HCT116 (cell line): ENCODE data around the gene CLTA. TPM values are rescaled to one million over a fixed set of nuclear protein-coding genes. Genes with fewer than 3 reads are reported as not detected.

ENCODE experiments used
- ATAC-seq: fragments of 200-7000 bp; cut with Tn5 transposase; 2 replicates; pipeline ENCODE4 v1.9.1; 2020; ENCODE audit warnings: mild to moderate bottlenecking, moderate library complexity
- BruUV-seq: library from RNA; stranded (reverse); fragments of 400-500 nt; replicated peaks from 2 replicates; lab custom pipeline; 2021; lab: Mats Ljungman, UMichigan
- CTCF ChIA-PET: fragments of 300-600 bp; sonication (Branson Sonifier 250); formaldehyde crosslinking; loops from one replicate; lab custom pipeline; 2021; ENCODE audit warnings: antibody characterized with exemption; lab: Charles Lee
- POLR2A ChIA-PET: fragments of 300-600, 350-600 bp; sonication (Branson Sonifier 250); formaldehyde crosslinking; loops from one replicate; lab custom pipeline; 2021; ENCODE audit warnings: antibody characterized with exemption; lab: Charles Lee
- RAD21 ChIA-PET, 2 experiments: fragments of 300-600 bp; sonication (Branson Sonifier 250); formaldehyde crosslinking; loops; one replicate each; lab custom pipeline; 2023; ENCODE audit warnings: low total read pairs in 2 of 2; ENCODE audit not compliant: uncharacterized antibody in 2 of 2, unreplicated experiment in 2 of 2, low non-redundant PET in 1 of 2; lab: Charles Lee
- DNase-seq: peaks from one replicate; pipeline ENCODE4 v3.0.0-alpha.2; 2010; ENCODE audit warnings: low read depth, low spot score
- H2AFZ ChIP-seq: fragments of 200-600 bp; shearing (Covaris generic), sonication (generic); 2 replicates; pipeline ENCODE4 v1.6.1; 2017; ENCODE audit warnings: low read depth, mixed run types, mixed read lengths, antibody characterized with exemption, low read length; ENCODE audit not compliant: poor library complexity, severe bottlenecking
- H3K27ac ChIP-seq: 2 replicates; pipeline ENCODE4 v1.5.1; 2012; ENCODE audit warnings: low read depth, low read length
- H3K27me3 ChIP-seq: fragments of 200-600 bp; sonication (generic); 2 replicates; pipeline ENCODE4 v1.6.1; 2016; ENCODE audit warnings: mixed run types, low read length, mixed read lengths; ENCODE audit not compliant: insufficient read depth
- H3K36me3 ChIP-seq, 2 experiments: fragments of 200-500 bp in 1 of 2; fragments of 200-600 bp in 1 of 2; sonication (Bioruptor generic) in 1 of 2; sonication (generic) in 1 of 2; 2 replicates each; pipeline versions ENCODE4 v1.5.1 to v1.6.1; 2014 to 2016; ENCODE audit warnings: low read length in 2 of 2, inconsistent platforms in 1 of 2, mixed read lengths in 1 of 2, mixed run types in 1 of 2; ENCODE audit not compliant: insufficient read depth in 2 of 2, control insufficient read depth in 1 of 2
- H3K4me1 ChIP-seq, 2 experiments: fragments of 200-600 bp in 1 of 2; sonication (generic) in 1 of 2; 2 replicates each; pipeline versions ENCODE4 v1.5.1 to v1.6.1; 2012 to 2017; ENCODE audit warnings: low read length in 2 of 2, inconsistent platforms in 1 of 2, mild to moderate bottlenecking in 1 of 2, mixed read lengths in 1 of 2, mixed run types in 1 of 2, moderate library complexity in 1 of 2; ENCODE audit not compliant: insufficient read depth in 2 of 2, control insufficient read depth in 1 of 2
- H3K4me2 ChIP-seq: fragments of 200-600 bp; sonication (generic); 2 replicates; pipeline ENCODE4 v1.6.1; 2017; ENCODE audit warnings: mixed run types, low read length, mixed read lengths
- H3K4me3 ChIP-seq, 2 experiments: fragments of 200-600 bp in 1 of 2; sonication (generic) in 1 of 2; replicated peaks in 1 of 2; 2 replicates each; pipeline ENCODE4 v1.5.1; 2011 to 2016; ENCODE audit warnings: low read length in 2 of 2, control low read depth in 1 of 2, low read depth in 1 of 2, mild to moderate bottlenecking in 1 of 2, mixed read lengths in 1 of 2, mixed run types in 1 of 2
- H3K79me2 ChIP-seq: fragments of 200-600 bp; sonication (generic); 2 replicates; pipeline ENCODE4 v1.6.1; 2017; ENCODE audit warnings: mild to moderate bottlenecking, mixed run types, low read length, moderate library complexity, mixed read lengths; ENCODE audit not compliant: insufficient read depth
- H3K9ac ChIP-seq: fragments of 200-600 bp; sonication (generic); 2 replicates; pipeline ENCODE4 v1.6.1; 2016; ENCODE audit warnings: low read length, mixed read lengths
- H3K9me2 ChIP-seq: fragments of 200-600 bp; sonication (generic), shearing (Covaris generic); 2 replicates; pipeline ENCODE4 v1.6.1; 2017; ENCODE audit warnings: mixed run types, mild to moderate bottlenecking, moderate library complexity; ENCODE audit not compliant: insufficient read depth
- H3K9me3 ChIP-seq, 2 experiments: fragments of 200-500 bp in 1 of 2; fragments of 200-600 bp in 1 of 2; sonication (Bioruptor generic) in 1 of 2; sonication (generic) in 1 of 2; 2 replicates each; pipeline ENCODE4 v1.6.1; 2014 to 2017; ENCODE audit warnings: low read length in 2 of 2, mixed read lengths in 2 of 2, inconsistent platforms in 1 of 2, low read depth in 1 of 2, mild to moderate bottlenecking in 1 of 2, mixed run types in 1 of 2, moderate library complexity in 1 of 2; ENCODE audit not compliant: control insufficient read depth in 1 of 2, insufficient read depth in 1 of 2
- H4K20me1 ChIP-seq: fragments of 200-600 bp; sonication (generic), shearing (Covaris generic); 2 replicates; pipeline ENCODE4 v1.6.1; 2017; ENCODE audit warnings: mixed run types, mild to moderate bottlenecking, moderate library complexity; ENCODE audit not compliant: insufficient read depth
- ATF3 ChIP-seq: IDR thresholded peaks from 2 replicates; pipeline ENCODE4 v1.6.1; 2012
- CBX3 ChIP-seq: IDR thresholded peaks from 2 replicates; pipeline ENCODE4 v1.6.1; 2012; ENCODE audit warnings: low read depth
- CEBPB ChIP-seq: IDR thresholded peaks from 2 replicates; pipeline ENCODE4 v1.6.1; 2012; ENCODE audit warnings: low read depth
- ELF1 ChIP-seq: IDR thresholded peaks from 2 replicates; pipeline ENCODE4 v1.6.1; 2012; ENCODE audit warnings: low read depth, borderline replicate concordance
- EZH2phosphoT487 ChIP-seq: fragments of 200-600 bp; IDR thresholded peaks from 2 replicates; pipeline ENCODE4 v1.6.1; 2018; ENCODE audit warnings: antibody characterized with exemption, borderline replicate concordance
- JUND ChIP-seq: IDR thresholded peaks from 2 replicates; pipeline ENCODE4 v1.6.1; 2012
- POLR2AphosphoS5 ChIP-seq: IDR thresholded peaks from 2 replicates; pipeline ENCODE4 v1.6.1; 2011; ENCODE audit warnings: mild to moderate bottlenecking, low read depth, low read length, moderate library complexity
- RAD21 ChIP-seq: IDR thresholded peaks from 2 replicates; pipeline ENCODE4 v1.6.1; 2012; ENCODE audit warnings: low read depth, mild to moderate bottlenecking
- REST ChIP-seq: IDR thresholded peaks from 2 replicates; pipeline ENCODE4 v1.6.1; 2012; ENCODE audit warnings: low read depth
- SRF ChIP-seq: IDR thresholded peaks from 2 replicates; pipeline ENCODE4 v1.6.1; 2012; ENCODE audit warnings: low read depth
- TCF7L2 ChIP-seq: IDR thresholded peaks from 2 replicates; pipeline ENCODE4 v1.7.0; 2011; ENCODE audit warnings: borderline replicate concordance, inconsistent platforms; ENCODE audit not compliant: insufficient read depth, insufficient read length; ENCODE audit errors: extremely low read depth
- ZBTB33 ChIP-seq: IDR thresholded peaks from 2 replicates; pipeline ENCODE4 v1.6.1; 2011; ENCODE audit warnings: mild to moderate bottlenecking, low read length, moderate library complexity; ENCODE audit not compliant: insufficient replicate concordance; ENCODE audit errors: extremely low read depth
- ZNF274 ChIP-seq: fragments of 200-500 bp; sonication (Bioruptor generic); IDR thresholded peaks from 2 replicates; pipeline ENCODE4 v1.6.1; 2014; ENCODE audit warnings: mild to moderate bottlenecking, low read depth, low read length, inconsistent platforms
- intact Hi-C: fragments of 100-400 bp; cut with micrococcal nuclease; formaldehyde crosslinking; loops from 2 replicates; pipeline ENCODE4 v1.10.0; 2022
- total RNA-seq: library from RNA; stranded (reverse); gene quantifications from one replicate; pipeline ENCODE4 v1.2.1, GENCODE V29; 2021; ENCODE audit not compliant: unreplicated experiment

The CLTA gene
- total RNA-seq, 1 experiment from 2014 or later: 152 TPM

- CTCF ChIA-PET: no interaction called here
- Histone ChIP-seq H3K4me2 (no peak overlapping the region), H2AFZ (no peak overlapping the region), H4K20me1 (no peaks in the 10 kb centered on the region), H3K9me2 (no peaks in the 10 kb centered on the region), H3K27ac (no peak overlapping the region), H3K36me3 (peaks cover 11 to 15% of the 10 kb centered on the region in 2 experiments), H3K79me2 (no peaks in the 10 kb centered on the region), H3K9ac (no peak overlapping the region), H3K9me3 (no peaks in the 10 kb centered on the region), H3K4me1 (no peaks in the 10 kb centered on the region), H3K4me3 (no peak overlapping the region), H3K27me3 (no peaks in the 10 kb centered on the region)
- intact Hi-C loops: no loop called here
- ATAC-seq: no peak; the same call in 1 of the 2 replicates
- BruUV-seq: no TSS peak
- POLR2A ChIA-PET: no interaction called here
- TF ChIP-seq CBX3 (no peak), RAD21 (no peak), ELF1 (no peak), SRF (no peak), ATF3 (no peak), ZBTB33 (no peak), ZNF274 (no peak), JUND (no peak), TCF7L2 (no peak), POLR2AphosphoS5 (no peak), CEBPB (no peak), REST (no peak), EZH2phosphoT487 (no peak)
- no peak for DNase-seq
- RAD21 ChIA-PET: no interaction called here
Observed at GRCh38 chr9:36222449-36222848, 31.7 kb downstream of the CLTA start.
